A549 (cell line): ENCODE results near the gene PTK7. TPM values are rescaled to one million over a fixed set of nuclear protein-coding genes. Genes with fewer than 3 reads are reported as not detected.

ENCODE experiments used
- ATAC-seq, 2 experiments: fragments of 200-7000 bp in 1 of 2; fragments of >200 bp in 1 of 2; cut with Nextera tagmentation in 1 of 2; cut with Tn5 transposase in 1 of 2; 3 replicates each; pipeline versions ENCODE4 v1.8.0 to v1.9.1; 2018 to 2020; ENCODE audit warnings: mild to moderate bottlenecking in 1 of 2, moderate library complexity in 1 of 2
- CTCF ChIA-PET: fragments of 300-600 bp; sonication (Branson Sonifier 250); formaldehyde crosslinking; extraction: SDS; loops from one replicate; lab custom pipeline; 2021; ENCODE audit warnings: antibody characterized with exemption, inconsistent platforms; lab: Yijun Ruan, JAX
- POLR2A ChIA-PET: fragments of 350-600 bp; formaldehyde crosslinking; extraction: SDS; loops from one replicate; lab custom pipeline; 2021; ENCODE audit warnings: antibody characterized with exemption, inconsistent platforms; lab: Yijun Ruan, JAX
- DNase-seq, 2 experiments: peaks; one replicate each; pipeline versions ENCODE4 v3.0.0 to v3.0.0-alpha.2; 2011 to 2016; ENCODE audit warnings: low read depth in 1 of 2, low spot score in 1 of 2
- FAIRE-seq: peaks from 2 replicates; lab custom pipeline; 2011; peaks lifted over from hg19 to GRCh38; lab: Jason Lieb, UNC
- H3K27ac ChIP-seq, 2 experiments: fragments of >200 bp; sonication (Bioruptor Twin); formaldehyde crosslinking; 3 replicates each; pipeline ENCODE4 v1.5.1; 2016 to 2017
- H3K4me1 ChIP-seq: fragments of >200 bp; sonication (Bioruptor Twin); formaldehyde crosslinking; 3 replicates; pipeline ENCODE4 v1.6.1; 2016
- H3K4me2 ChIP-seq: fragments of >200 bp; sonication (Bioruptor Twin); formaldehyde crosslinking; 3 replicates; pipeline ENCODE4 v1.6.1; 2016
- H3K4me3 ChIP-seq: fragments of >200 bp; sonication (Bioruptor Twin); formaldehyde crosslinking; 3 replicates; pipeline ENCODE4 v1.5.1; 2016
- H3K9me3 ChIP-seq: fragments of >200 bp; sonication (Bioruptor Twin); formaldehyde crosslinking; 3 replicates; pipeline ENCODE4 v1.6.1; 2016
- ATOH8 ChIP-seq: fragments of 250-450 bp; sonication (Bioruptor Pico); IDR thresholded peaks from 2 replicates; pipeline ENCODE4 v1.5.0; 2020; ENCODE audit warnings: low read depth, mild to moderate bottlenecking, moderate library complexity
- CBX8 ChIP-seq: fragments of 200-600 bp; sonication (generic); IDR thresholded peaks from 2 replicates; pipeline ENCODE4 v1.6.1; 2016
- EHF ChIP-seq: fragments of 250-450 bp; sonication (Bioruptor Pico); IDR thresholded peaks from 2 replicates; pipeline ENCODE4 v1.5.0; 2020; ENCODE audit warnings: mild to moderate bottlenecking
- ESRRA ChIP-seq: fragments of 150-350 bp; IDR thresholded peaks from 2 replicates; pipeline ENCODE4 v1.6.1; 2014; ENCODE audit warnings: mild to moderate bottlenecking, low read length, borderline replicate concordance
- FOSL2 ChIP-seq, 2 experiments: fragments of 450-650 bp in 1 of 2; fragments of >200 bp in 1 of 2; sonication (Bioruptor Twin) in 1 of 2; formaldehyde crosslinking; IDR thresholded peaks; 2 replicates each; pipeline versions ENCODE4 v1.5.0 to v1.6.1; 2016 to 2020; ENCODE audit warnings: mild to moderate bottlenecking in 1 of 2, moderate library complexity in 1 of 2
- HEYL ChIP-seq: fragments of 250-450 bp; sonication (Bioruptor Pico); IDR thresholded peaks from 2 replicates; pipeline ENCODE4 v1.8.0; 2021; ENCODE audit warnings: mild to moderate bottlenecking, moderate library complexity
- HOXA7 ChIP-seq: fragments of 250-450 bp; sonication (Bioruptor Pico); IDR thresholded peaks from 2 replicates; pipeline ENCODE4 v1.5.0; 2020; ENCODE audit warnings: mild to moderate bottlenecking, moderate library complexity
- HOXB13 ChIP-seq: fragments of 250-450 bp; sonication (Bioruptor Pico); IDR thresholded peaks from 2 replicates; pipeline ENCODE4 v1.5.0; 2020; ENCODE audit warnings: low read depth, mild to moderate bottlenecking, moderate library complexity
- HOXB5 ChIP-seq: fragments of 250-450 bp; sonication (Bioruptor Pico); IDR thresholded peaks from 2 replicates; pipeline ENCODE4 v1.5.0; 2020; ENCODE audit warnings: mild to moderate bottlenecking, moderate library complexity
- JUN ChIP-seq, 2 experiments: fragments of >200 bp; sonication (Bioruptor Twin); formaldehyde crosslinking; IDR thresholded peaks; 2 replicates in 1 of 2; 3 replicates in 1 of 2; pipeline ENCODE4 v1.6.1; 2016 to 2017
- JUNB ChIP-seq: fragments of >200 bp; sonication (Bioruptor Twin); formaldehyde crosslinking; IDR thresholded peaks from 2 replicates; pipeline ENCODE4 v1.6.1; 2016
- MAFK ChIP-seq: fragments of 450-650 bp; IDR thresholded peaks from 2 replicates; pipeline ENCODE4 v1.6.1; 2014; ENCODE audit not compliant: partially characterized antibody
- MAX ChIP-seq: IDR thresholded peaks from 2 replicates; pipeline ENCODE4 v1.6.1; 2012
- MAZ ChIP-seq: fragments of 150-350 bp; IDR thresholded peaks from 2 replicates; pipeline ENCODE4 v1.6.1; 2014; ENCODE audit warnings: antibody characterized with exemption, low read depth, low read length, borderline replicate concordance
- NPAS2 ChIP-seq: fragments of 250-450 bp; sonication (Bioruptor Pico); IDR thresholded peaks from 2 replicates; pipeline ENCODE4 v1.8.0; 2022; ENCODE audit warnings: mild to moderate bottlenecking, moderate library complexity, borderline replicate concordance
- PHF8 ChIP-seq: fragments of 200-600 bp; sonication (generic); IDR thresholded peaks from 2 replicates; pipeline ENCODE4 v1.6.1; 2016; ENCODE audit warnings: low read depth, mild to moderate bottlenecking, antibody characterized with exemption, moderate library complexity, borderline replicate concordance
- POLR2A ChIP-seq: IDR thresholded peaks from 2 replicates; pipeline ENCODE4 v1.6.1; 2012; ENCODE audit warnings: mild to moderate bottlenecking, low read length
- POLR2AphosphoS2 ChIP-seq: conservative IDR thresholded peaks from 2 replicates; pipeline ENCODE4 v1.6.1; 2012; ENCODE audit warnings: low read length, improper control_type of control experiment, inconsistent platforms
- RAD21 ChIP-seq, 2 experiments: fragments of >200 bp in 1 of 2; sonication (Bioruptor Twin) in 1 of 2; formaldehyde crosslinking in 1 of 2; IDR thresholded peaks in 1 of 2; conservative IDR thresholded peaks in 1 of 2; 2 replicates in 1 of 2; 3 replicates in 1 of 2; pipeline ENCODE4 v1.6.1; 2012 to 2018; ENCODE audit warnings: inconsistent platforms in 1 of 2
- RNF2 ChIP-seq: fragments of 200-600 bp; sonication (generic); IDR thresholded peaks from 2 replicates; pipeline ENCODE4 v1.6.1; 2016; ENCODE audit warnings: low read depth, mild to moderate bottlenecking, antibody characterized with exemption, moderate library complexity, borderline replicate concordance
- TFCP2L1 ChIP-seq: fragments of 250-450 bp; sonication (Bioruptor Pico); IDR thresholded peaks from 2 replicates; pipeline ENCODE4 v1.5.0; 2021; ENCODE audit warnings: mild to moderate bottlenecking
- ZC3H11A ChIP-seq: fragments of 450-650 bp; IDR thresholded peaks from 2 replicates; pipeline ENCODE4 v1.6.1; 2014; ENCODE audit warnings: antibody characterized with exemption, mild to moderate bottlenecking
- ZFP36 ChIP-seq: fragments of 450-650 bp; IDR thresholded peaks from 2 replicates; pipeline ENCODE4 v1.6.1; 2014; ENCODE audit warnings: borderline replicate concordance; ENCODE audit not compliant: partially characterized antibody
- ZNF302 ChIP-seq: fragments of 250-450 bp; sonication (Bioruptor Pico); IDR thresholded peaks from 2 replicates; pipeline ENCODE4 v1.9.0; 2021; ENCODE audit warnings: inconsistent platforms, mild to moderate bottlenecking, moderate library complexity
- WGBS: methylation state at CpG from one replicate; pipeline ENCODE4 v1.1.6; 2017; ENCODE audit errors: missing lambda C conversion rate; 5-methylcytosine and 5-hydroxymethylcytosine counted together
- polyA plus RNA-seq, 4 experiments: library from polyadenylated mRNA; depleted of rRNA in 3 of 4; stranded (reverse); fragments of >200 nt; fragmentation: RNase III in 1 of 4; extraction: RNeasy Plus Mini Kit Qiagen cat#74134 plus additional on column Dnase treatment in 1 of 4; gene quantifications; 2 replicates in 3 of 4; 3 replicates in 1 of 4; pipeline ENCODE4 v1.2.3, GENCODE V29; 2011 to 2017
- TF ChIP-seq, protein P1 (sequence below): IDR thresholded peaks from 2 replicates; pipeline ENCODE4 v1.6.1; 2012; ENCODE audit warnings: low read depth, borderline replicate concordance

PTK7 gene
- polyA plus RNA-seq, 2 of the 4 experiments (the other 2 are of a cell fraction), result 2.8 to 5.6 TPM

GRCh38 chr6:43096451-43097097, 20.5 kb downstream of the PTK7 start:
- no peak for DNase-seq
- TF ChIP-seq ESRRA (no peak), HOXA7 (CRISPR knock-in tag) (no peak), ZC3H11A (no peak), JUN (IDR thresholded peaks at IDR 0.05) (no peak), ZFP36 (no peak), ZNF302 (CRISPR knock-in tag) (no peak), MAX (no peak), HOXB5 (CRISPR knock-in tag) (no peak), PHF8 (no peak), POLR2A (no peak), RNF2 (no peak), JUNB (no peak)
- FAIRE-seq, result no peak
- CTCF ChIA-PET, result interaction anchor here (0.7 to 2.0 kb wide), 7 partner anchors 8 to 61 kb away, joined by 3 to 5 read pairs (median 3); no protein-coding TSS in a partner anchor
- Histone ChIP-seq H3K9me3 (no peaks in the 10 kb centered on the region), H3K4me3 (no peak overlapping the region), H3K27ac (no peak overlapping the region), H3K4me1 (no peaks in the 10 kb centered on the region), H3K4me2 (no peak overlapping the region)
- no peak; a peak in 1 of 6 replicates for ATAC-seq
- POLR2A ChIA-PET, result interaction anchor here (0.6 kb wide), 1 partner anchor 349 kb away, joined by 3 read pairs; no protein-coding TSS in a partner anchor
- 72% methylated on average over 4 of the region's 8 CpGs for WGBS

DNA sequence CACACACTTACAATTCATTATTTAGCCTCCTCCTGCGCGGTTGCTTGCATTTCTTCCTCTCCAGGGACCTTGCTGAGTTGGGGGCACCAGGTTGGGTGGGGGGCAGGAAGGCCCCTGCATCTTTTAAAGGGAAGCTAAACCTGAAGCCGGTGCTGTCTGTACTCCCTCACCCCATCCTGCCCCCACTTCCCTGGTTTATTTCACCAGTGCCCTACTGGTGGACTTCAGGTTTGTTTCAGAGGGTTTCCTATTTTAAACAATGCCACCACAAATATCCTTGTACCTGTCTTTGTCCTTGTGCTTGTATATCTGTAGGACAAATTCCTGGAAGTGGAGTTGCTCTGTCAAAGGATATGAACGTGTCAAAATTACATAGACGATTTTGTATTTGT, 21.0 kb downstream of the PTK7 start:
- H3K4me1 ChIP-seq, result no peaks in the 10 kb centered on the region
- no peak for FAIRE-seq
- POLR2A ChIA-PET, result no interaction called here
- no peak overlapping the region for H3K27ac ChIP-seq
- CTCF ChIA-PET, result interaction anchor here (0.7 to 2.0 kb wide), 4 partner anchors 13 to 61 kb away, joined by 3 to 4 read pairs (median 3); no protein-coding TSS in a partner anchor
- H3K9me3 ChIP-seq, result no peaks in the 10 kb centered on the region
- TF ChIP-seq MAFK (no peak), EHF (CRISPR knock-in tag) (no peak), ZNF302 (CRISPR knock-in tag) (no peak), RAD21 (conservative IDR thresholded peaks at IDR 0.05 in 1 of 2, IDR thresholded peaks at IDR 0.05 in 1 of 2) (no peak), TFCP2L1 (no peak), HOXB13 (CRISPR knock-in tag) (no peak), MAZ (no peak), POLR2AphosphoS2 (no peak), HOXA7 (CRISPR knock-in tag) (no peak), HEYL (CRISPR knock-in tag) (no peak), ZC3H11A (no peak), CBX8 (no peak), ATOH8 (no peak), MAX (no peak)
- TF ChIP-seq, protein P1, sequence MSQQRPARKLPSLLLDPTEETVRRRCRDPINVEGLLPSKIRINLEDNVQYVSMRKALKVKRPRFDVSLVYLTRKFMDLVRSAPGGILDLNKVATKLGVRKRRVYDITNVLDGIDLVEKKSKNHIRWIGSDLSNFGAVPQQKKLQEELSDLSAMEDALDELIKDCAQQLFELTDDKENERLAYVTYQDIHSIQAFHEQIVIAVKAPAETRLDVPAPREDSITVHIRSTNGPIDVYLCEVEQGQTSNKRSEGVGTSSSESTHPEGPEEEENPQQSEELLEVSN, result no peak
- no peak for ATAC-seq
- H3K4me3 ChIP-seq, result no peak overlapping the region
- H3K4me2 ChIP-seq, result no peak overlapping the region
- DNase-seq, result no peak
- WGBS, result 66% methylated on average over 5 of the region's 5 CpGs

GRCh38 chr6:43097502-43097901, 21.4 kb downstream of the PTK7 start:
- ChIA-PET POLR2A (no interaction called here), CTCF (interaction anchor here (0.6 to 1.2 kb wide), 3 partner anchors 26 to 60 kb away, joined by 3 to 4 read pairs (median 3); no protein-coding TSS in a partner anchor)
- Histone ChIP-seq H3K4me2 (no peak overlapping the region), H3K4me1 (no peaks in the 10 kb centered on the region), H3K9me3 (no peaks in the 10 kb centered on the region), H3K27ac (no peak overlapping the region), H3K4me3 (no peak overlapping the region)
- 86% methylated on average over 4 of the region's 4 CpGs for WGBS
- TF ChIP-seq JUNB (no peak), FOSL2 (IDR thresholded peaks at IDR 0.05) (no peak), FOSL2 (CRISPR knock-in tag; IDR thresholded peaks at IDR 0.05) (no peak), MAX (no peak), NPAS2 (CRISPR knock-in tag) (no peak), ATOH8 (no peak)
- ATAC-seq (no peak), DNase-seq (no peak), FAIRE-seq (no peak)
